HG03135 (cell line): ENCODE results near the gene PCBP3.
"Not testable (repeated sequence)": the region's sequence is repeated elsewhere in the genome, so short reads cannot be mapped to it uniquely, and the experiment has no call there.

Experiments
- ATAC-seq: cut with Tn5 transposase; IDR thresholded peaks from one replicate; pipeline ENCODE4 v1.9.1; 2021; ENCODE audit warnings: mild to moderate bottlenecking, moderate library complexity; ENCODE audit not compliant: unreplicated experiment

Gene PCBP3

GRCh38 chr21:45823100-45823681 lies 179.7 kb downstream of the PCBP3 start:
- ATAC-seq, result no peak

GRCh38 chr21:45824546-45825215 lies 181.2 kb downstream of the PCBP3 start:
- no peak for ATAC-seq

- no peak for ATAC-seq
Observed at GRCh38 chr21:45825219-45825618, 181.7 kb downstream of the PCBP3 start.

GRCh38 chr21:45826676-45827301 lies 183.3 kb downstream of the PCBP3 start:
- no peak for ATAC-seq

- ATAC-seq, result no peak
Observed at GRCh38 chr21:45827302-45827692, 183.8 kb downstream of the PCBP3 start.

- ATAC-seq, result no peak
Observed at GRCh38 chr21:45827881-45828579, 184.5 kb downstream of the PCBP3 start.

GRCh38 chr21:45828580-45829570 lies 185.3 kb downstream of the PCBP3 start:
- ATAC-seq, result no peak

- no peak for ATAC-seq
Observed at GRCh38 chr21:45829668-45830067, 186.1 kb downstream of the PCBP3 start.

- no peak for ATAC-seq
Observed at GRCh38 chr21:45830221-45830640, 186.7 kb downstream of the PCBP3 start.

GRCh38 chr21:45830720-45831366 lies 187.3 kb downstream of the PCBP3 start:
- ATAC-seq, result no peak

- no peak for ATAC-seq
Observed at GRCh38 chr21:45831991-45832740, 188.6 kb downstream of the PCBP3 start.

- ATAC-seq, result not testable (repeated sequence)
Observed at GRCh38 chr21:45832741-45833235, 189.3 kb downstream of the PCBP3 start.

- no peak for ATAC-seq
Observed at GRCh38 chr21:45833414-45833813, 189.9 kb downstream of the PCBP3 start.

- ATAC-seq, result no peak
Observed at GRCh38 chr21:45834026-45834715, 190.6 kb downstream of the PCBP3 start.

GRCh38 chr21:45834821-45835293 lies 191.3 kb downstream of the PCBP3 start:
- ATAC-seq, result no peak

GRCh38 chr21:45835301-45836267 lies 192.1 kb downstream of the PCBP3 start:
- no peak for ATAC-seq

- ATAC-seq, result no peak
Observed at GRCh38 chr21:45836268-45836655, 192.7 kb downstream of the PCBP3 start.
